ENCODE data around the gene FAM221B.
A peak's percentile ranks its signal among the peaks of the same experiment; 100 is the strongest.

FAM221B gene

DNA sequence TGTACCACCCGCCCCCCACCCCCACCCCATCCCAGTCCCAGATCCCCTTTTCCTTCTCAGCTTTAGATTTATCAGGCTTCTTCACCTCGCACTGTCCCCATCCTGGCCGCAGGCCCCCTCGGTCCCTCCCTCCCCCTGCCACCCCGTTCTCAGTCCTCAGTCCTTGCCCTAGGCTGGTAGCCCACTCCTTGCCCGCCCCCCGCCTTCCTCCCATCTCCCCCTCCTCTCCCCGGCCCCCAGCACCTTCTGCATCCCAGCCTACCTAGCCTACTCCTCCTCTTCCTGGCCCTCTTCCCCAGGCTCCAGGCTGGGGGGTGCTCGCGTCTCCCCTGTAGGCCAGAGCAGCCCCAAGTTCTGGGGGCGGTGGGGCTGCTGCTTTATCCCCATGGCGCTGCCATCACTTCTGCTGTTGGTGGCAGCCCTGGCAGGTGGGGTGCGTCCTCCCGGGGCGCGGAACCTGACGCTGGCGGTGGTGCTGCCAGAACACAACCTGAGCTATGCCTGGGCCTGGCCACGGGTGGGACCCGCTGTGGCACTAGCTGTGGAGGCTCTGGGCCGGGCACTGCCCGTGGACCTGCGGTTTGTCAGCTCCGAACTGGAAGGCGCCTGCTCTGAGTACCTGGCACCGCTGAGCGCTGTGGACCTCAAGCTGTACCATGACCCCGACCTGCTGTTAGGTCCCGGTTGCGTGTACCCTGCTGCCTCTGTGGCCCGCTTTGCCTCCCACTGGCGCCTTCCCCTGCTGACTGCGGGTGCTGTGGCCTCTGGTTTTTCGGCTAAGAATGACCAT, 36.3 kb downstream of the FAM221B start:
- no peak for DNase-seq (ENCODE audit: low read depth in 2 of 2)

DNA sequence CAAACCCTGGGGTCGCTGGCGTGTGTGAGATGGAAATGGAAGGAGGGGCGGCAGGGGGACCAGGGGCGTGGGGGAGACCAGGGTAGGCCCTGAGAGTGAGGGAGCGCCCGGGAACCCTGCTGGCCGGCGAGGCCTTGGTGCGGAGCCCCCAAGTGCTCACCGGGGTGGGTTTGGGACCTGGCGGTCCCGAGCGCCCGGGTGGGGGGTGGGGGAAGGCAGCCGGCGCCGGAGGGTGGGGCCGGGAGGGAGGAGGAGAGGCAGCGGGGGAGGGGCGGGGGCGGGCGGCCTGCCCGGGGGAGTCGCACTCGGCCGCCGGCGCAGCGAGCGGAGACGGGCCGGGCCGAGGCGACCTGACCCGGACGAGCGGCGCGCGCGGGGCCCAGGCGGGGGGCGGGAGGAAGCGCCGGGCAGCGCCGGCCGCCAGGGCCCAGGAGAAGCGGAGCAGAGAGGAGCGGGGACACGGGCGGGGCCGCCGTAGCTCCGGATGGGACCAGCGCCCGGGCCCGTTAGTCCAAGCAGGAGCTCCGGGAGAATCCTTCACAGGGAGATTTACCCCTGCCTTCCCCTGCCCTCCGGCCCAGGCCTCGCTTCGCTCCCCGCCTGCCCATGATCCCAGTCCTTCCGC, 37.1 kb downstream of the FAM221B start, which contains the start of gene NPR2:
Gene NPR2, plus strand, starts transcription at position 295 of the 625 bp plus-strand sequence. CDS start 818 bp downstream, outside the sequence.
- no peak for DNase-seq (ENCODE audit: low read depth in 2 of 2)

DNA sequence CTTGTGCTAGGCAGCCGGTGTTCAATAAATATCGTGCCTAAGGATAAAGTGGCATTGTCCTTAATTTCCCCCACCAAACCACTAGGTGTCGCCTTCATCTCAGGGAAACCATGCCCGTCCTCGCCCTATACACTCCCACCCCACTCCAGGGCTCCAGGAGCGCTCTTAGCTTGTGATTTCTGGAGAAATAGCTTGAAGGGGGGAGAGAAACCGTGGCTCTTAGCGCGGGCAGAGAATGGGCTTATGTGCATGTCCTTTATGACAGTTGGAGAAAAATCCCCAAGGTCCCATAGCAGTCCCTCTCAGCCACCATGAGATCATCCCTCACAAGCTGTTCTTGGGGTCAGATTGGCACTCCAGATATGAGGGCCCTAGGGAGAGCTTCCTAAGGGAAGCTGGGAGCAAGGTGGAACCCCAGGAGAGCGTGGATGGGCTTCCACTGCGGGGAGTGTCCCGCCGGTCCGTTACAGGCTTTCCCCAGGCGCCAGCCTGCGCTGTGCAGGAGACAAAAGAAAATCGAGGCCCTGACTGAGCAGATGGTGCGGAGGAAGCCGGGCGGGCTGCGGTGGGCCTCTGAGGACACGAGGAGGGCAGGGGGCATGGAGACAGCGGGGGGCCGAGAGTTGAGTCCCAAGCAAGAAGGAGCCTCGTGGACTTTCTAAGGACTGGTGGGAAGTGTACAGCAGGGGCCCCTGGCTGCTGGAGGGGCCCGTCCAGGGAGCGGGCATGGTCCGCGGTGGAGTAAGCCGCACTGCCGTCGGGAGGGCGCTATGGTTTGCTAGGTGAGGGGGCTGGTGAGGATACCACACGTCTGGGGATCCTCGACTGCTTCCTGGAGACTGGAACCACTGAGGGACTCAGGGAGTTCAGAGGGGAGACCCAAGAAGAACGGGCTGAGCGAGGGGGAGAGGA, 37.9 kb downstream of the FAM221B start:
- peak in 1 of 2 donors; percentile 16 for DNase-seq (ENCODE audit: low read depth in 2 of 2)

DNA sequence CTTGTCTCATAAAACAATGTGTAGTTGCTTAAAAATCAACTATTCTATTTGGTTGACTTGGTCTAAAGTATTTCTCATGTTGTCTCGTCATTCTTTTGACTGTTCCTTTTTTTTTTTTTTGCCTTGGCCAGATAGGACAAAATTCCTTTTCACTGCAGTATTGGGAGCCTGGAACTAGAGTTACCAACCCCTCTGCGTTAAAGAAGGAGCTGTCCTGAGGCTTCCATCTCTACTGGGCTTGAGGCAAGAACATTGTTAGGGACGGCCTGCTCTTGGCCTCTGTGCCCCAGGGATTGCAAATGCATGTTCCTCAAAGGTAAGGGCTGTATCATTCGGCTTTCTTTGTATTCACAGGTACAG, 38.5 kb downstream of the FAM221B start:
- no peak for DNase-seq (ENCODE audit: low read depth in 2 of 2)

DNA sequence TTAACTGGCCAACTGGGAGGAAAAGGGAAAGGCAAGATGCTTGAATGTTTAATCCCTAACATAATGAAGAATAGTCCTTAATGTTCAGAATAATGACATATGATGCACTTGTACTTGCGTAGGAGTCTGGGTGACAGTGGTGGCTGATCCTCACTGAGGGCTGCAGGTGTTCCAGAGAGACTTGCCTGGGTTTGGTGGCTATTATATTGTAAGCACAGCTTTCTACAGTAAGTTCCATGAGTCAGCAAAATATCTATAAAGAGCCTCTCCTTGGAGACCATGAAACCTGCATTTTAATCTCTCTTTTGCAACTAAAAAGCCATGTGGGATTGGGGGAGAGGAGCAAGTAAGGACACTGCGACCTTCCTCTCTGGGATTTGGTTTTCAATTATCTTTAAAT, 39.0 kb downstream of the FAM221B start:
- no peak for DNase-seq (ENCODE audit: low read depth in 2 of 2)

DNA sequence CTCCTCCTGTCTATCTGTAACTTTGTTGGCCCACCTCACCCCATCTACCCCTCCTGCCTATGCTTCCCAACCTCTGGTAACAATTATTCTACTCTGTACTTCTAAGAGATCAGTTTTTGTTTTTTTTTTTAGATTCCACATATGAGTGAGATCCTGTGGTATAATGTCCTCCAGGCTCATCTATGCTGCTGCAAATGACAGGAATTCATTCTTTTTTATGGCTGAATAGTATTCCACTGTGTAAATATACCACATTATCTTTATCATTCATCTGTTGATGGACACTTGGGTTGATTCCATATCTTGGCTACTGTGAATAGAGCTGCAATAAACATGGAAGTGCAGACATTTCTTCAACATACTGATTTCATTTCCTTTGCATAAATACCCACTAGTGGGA, 45.1 kb downstream of the FAM221B start:
- DNase-seq (ENCODE audit: low read depth in 2 of 2), result no peak

DNA sequence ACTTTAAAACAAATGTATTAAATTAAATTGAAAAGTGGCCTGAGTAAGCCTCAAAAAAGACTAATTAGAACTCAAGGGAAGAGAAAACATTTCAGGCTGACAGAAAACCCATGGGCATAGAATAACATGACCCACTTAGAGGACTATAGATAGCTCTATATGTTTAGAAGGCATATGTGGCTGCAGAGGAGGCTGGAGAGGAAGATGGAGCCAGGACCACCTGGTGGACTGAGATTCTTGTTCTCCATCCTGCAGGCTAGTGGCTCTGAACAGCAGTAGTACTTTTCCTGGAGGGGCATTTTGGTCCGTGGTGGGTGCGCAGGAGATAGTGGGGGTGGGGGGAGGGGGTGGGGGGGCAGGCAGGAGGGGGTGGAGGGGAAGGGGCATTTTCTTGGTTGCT, 47.5 kb downstream of the FAM221B start:
- no peak for DNase-seq (ENCODE audit: low read depth in 2 of 2)

DNA sequence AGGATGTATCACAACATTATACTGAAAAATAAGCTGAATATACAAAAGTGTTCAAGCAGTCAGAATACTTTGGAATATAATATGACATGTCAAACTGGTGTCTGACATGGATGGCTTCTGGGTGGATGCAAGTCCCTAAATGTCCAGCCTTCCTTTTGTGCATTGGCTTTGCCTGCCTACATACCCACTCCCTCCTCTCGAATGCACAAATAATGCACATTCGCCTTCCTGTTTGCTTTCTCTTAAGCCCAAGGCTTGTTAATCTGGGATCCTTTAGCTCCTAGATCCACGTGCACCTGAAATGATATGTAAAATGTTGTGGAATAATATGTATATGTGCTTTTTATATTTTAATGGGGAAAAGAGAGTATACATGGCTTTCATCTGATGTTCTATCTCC, 50.0 kb downstream of the FAM221B start:
- DNase-seq (ENCODE audit: low read depth in 2 of 2), result no peak

DNA sequence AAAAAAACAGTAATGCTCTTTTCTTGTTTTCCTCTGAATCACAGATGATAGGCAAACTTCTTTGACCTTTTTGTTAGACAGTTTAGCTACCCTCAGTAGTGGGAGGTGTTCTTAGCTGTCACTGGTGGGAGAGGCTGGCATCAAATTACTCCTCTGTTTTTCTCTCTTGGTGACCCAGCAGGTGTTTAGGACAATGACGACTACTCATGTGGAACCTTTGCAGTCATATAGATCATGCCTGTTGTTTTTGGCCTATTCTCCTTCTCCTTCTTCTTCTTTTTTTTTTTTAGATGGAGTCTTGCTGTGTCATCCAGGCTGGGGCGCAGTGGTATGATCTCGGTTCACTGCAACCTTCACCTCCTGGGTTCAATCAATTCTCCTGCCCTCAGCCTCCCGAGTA, 52.5 kb downstream of the FAM221B start:
- DNase-seq (ENCODE audit: low read depth in 2 of 2), result no peak

DNA sequence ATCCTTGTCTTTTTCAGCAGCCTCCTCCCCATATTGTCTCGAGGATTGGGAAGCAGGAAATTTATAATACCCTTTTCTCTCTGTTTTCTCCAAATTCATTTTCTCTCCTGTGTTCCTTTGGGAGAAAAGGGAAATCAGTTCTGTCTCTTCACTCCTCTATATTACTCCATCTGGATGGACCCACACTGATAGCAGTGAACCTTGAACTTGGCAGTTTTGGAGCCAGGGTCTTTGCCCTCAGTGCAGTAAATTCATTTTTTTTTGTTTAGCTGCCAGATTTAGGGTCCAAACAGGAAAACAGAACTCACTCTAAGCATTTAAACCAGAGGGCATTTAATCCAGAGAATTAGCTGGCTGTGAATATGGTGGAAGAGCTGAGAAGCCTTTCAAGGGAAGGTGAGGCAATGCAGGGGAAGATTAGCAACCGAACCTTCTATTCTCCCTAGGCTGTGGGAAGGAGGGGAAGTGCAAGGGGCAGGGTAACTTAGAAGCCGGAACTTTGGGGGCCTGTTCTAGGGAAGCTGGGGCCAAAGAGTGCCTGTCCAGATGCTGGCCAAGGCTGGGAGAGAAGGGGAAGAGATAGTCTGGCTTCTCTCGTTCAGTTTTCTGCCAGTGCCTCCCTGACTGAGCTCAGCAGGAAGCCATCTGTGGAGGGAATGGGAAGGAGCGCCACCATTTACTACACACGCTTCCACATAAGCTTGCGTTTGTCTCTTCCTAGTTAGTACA, 53.5 kb downstream of the FAM221B start:
- DNase-seq (ENCODE audit: low read depth in 2 of 2), result no peak

DNA sequence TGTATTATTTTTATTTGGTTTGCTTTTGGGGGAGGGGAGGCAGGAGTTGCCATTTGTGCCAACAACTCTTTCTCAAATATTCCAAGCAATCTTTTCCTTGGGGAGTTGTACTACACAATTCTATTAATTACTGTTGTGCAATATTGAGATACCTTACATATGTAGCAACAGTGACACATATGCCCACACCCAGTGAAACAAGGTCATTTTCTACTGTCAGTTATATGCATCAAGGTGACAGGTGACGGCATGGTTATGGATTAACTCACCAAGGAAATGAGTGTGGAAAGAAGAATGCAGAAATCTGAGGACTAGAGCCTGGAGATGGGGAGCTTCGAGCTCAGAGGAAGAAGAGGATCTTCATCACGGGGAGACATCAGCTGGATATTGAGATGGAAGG, 56.6 kb downstream of the FAM221B start:
- no peak for DNase-seq (ENCODE audit: low read depth in 2 of 2)

DNA sequence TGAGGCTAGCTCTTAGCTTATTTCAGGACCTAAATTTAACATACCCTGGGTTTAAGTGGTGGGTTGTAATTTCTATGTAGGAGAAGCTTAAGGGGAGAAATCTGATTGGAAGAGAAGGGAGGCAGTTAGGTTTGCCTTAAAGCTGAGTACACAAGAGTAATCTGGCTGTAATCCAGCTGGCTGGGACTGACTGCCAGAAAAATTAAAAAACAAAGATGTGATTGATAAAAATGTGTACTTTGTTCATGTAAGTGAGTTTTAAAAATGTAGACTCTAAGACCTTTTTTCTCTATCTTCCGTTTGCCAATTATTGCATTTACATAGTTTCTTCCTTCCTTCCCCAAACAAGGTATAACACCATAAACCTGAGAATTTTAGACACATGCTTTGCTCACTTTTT, 57.0 kb downstream of the FAM221B start:
- no peak for DNase-seq (ENCODE audit: low read depth in 2 of 2)

DNA sequence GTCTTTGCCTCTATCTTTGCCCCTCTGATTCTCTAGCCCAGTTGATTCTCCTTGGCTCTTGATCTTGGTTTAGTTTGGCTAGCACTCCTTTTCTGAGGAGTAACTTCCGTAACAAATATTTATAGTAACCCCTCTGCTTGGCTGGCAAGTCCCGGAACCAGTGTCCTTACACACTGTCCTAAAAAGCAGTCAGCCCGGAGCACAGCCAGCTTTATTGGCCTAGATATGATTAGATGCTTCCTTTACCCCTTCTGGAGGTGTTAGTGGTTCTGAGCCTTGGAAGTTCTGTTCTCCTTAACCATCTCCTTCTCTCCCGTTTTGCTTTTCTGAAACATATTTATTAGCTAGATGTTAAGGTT, 57.5 kb downstream of the FAM221B start:
- no peak for DNase-seq (ENCODE audit: low read depth in 2 of 2)

DNA sequence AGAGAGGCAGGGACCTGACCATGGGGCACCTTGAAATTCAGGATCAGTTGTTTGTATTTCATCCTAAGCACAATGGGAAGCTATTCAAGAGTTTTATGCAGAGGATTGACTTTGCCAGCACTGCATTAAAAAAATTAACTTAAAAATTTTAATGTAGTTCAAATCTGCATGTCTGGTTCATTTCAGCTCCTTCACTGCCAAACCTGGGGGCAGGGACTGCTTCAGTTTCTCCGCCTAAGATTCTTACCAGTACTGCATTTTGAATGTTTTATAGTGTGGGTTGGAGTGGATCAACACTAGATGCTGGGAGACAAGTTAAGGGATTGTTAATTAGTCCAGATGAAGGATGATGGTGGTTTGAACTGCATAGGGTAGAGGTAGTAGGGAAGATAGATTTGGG, 58.8 kb downstream of the FAM221B start:
- no peak for DNase-seq (ENCODE audit: low read depth in 2 of 2)

DNA sequence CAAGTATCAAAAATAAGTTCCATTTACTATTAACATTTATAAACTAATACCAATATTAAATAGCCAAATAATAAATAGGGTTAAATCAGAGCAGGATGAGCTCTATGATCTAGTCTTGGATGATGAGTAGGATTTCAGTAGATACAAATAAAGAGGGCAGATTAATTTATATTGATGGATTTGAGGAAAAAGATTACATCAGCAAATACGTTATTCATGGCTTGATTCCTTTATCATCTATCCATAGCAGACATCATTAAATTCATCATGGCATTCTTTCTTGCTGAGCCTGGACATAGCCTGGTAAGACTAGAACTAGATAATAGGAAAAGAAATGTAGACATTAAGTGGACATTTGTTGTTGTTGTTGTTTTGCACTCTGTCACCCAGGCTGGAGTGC, 61.1 kb downstream of the FAM221B start:
- no peak for DNase-seq (ENCODE audit: low read depth in 2 of 2)

DNA sequence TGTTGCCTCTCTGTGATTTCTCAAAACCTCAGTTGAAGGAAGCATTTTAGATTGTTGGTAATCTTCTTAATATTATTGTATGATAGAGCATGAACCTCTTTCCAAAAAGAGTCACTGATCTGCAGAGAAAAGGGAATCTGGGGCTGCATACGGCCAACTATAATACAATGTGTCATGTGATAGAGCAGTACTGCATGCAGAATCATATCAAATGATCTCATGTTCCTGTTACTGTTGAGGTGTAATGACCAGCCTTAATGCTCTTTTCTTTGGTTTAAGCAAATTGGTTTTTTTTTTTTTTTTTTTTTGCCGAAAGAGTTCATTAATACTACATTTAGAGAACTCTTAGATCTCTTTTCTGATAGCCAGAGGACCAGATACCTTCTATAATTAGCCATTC, 61.5 kb downstream of the FAM221B start:
- DNase-seq (ENCODE audit: low read depth in 2 of 2), result no peak

Measured in stimulated activated CD4-positive, alpha-beta T cell treated with anti-CD3 and anti-CD28 coated beads, Interleukin-1b, Interleukin-23, amount 100 ng/mL, for 1 hour (primary cell).